OCI-LY1 (cell line): ENCODE data around the gene CDHR3.

Source experiments
- H2AFZ ChIP-seq: fragments of 200-600 bp; sonication (generic), shearing (Covaris generic); 2 replicates; pipeline ENCODE4 v1.6.0; 2014; ENCODE audit warnings: antibody characterized with exemption, mild to moderate bottlenecking, low read length
- H3F3A ChIP-seq: fragments of 200-600 bp; sonication (generic), shearing (Covaris generic); 2 replicates; pipeline ENCODE4 v1.6.0; 2014; ENCODE audit warnings: mild to moderate bottlenecking, antibody characterized with exemption, low read length, moderate library complexity; ENCODE audit not compliant: insufficient read depth
- H3K27ac ChIP-seq: fragments of 200-600 bp; sonication (generic); 2 replicates; pipeline ENCODE4 v1.5.1; 2014; ENCODE audit warnings: low read length, mixed run types, mild to moderate bottlenecking, low read depth; ENCODE audit not compliant: poor library complexity, severe bottlenecking
- H3K27me3 ChIP-seq: fragments of 200-600 bp; sonication (generic); 2 replicates; pipeline ENCODE4 v1.6.0; 2014; ENCODE audit warnings: antibody characterized with exemption, mild to moderate bottlenecking, low read length, moderate library complexity; ENCODE audit not compliant: insufficient read depth
- H3K36me3 ChIP-seq: fragments of 200-600 bp; sonication (generic); 2 replicates; pipeline ENCODE4 v1.6.1; 2014; ENCODE audit warnings: mild to moderate bottlenecking, antibody characterized with exemption, low read length, moderate library complexity, mixed read lengths; ENCODE audit not compliant: insufficient read depth
- H3K4me1 ChIP-seq: fragments of 200-600 bp; sonication (generic); 2 replicates; pipeline ENCODE4 v1.5.1; 2014; ENCODE audit warnings: mild to moderate bottlenecking, low read length, moderate library complexity; ENCODE audit not compliant: insufficient read depth, severe bottlenecking
- H3K4me2 ChIP-seq: fragments of 200-600 bp; sonication (generic), shearing (Covaris generic); 2 replicates; pipeline ENCODE4 v1.6.1; 2014; ENCODE audit warnings: low read length
- H3K4me3 ChIP-seq: fragments of 200-600 bp; sonication (generic); 2 replicates; pipeline ENCODE4 v1.5.1; 2014; ENCODE audit warnings: low read length, low read depth, mild to moderate bottlenecking, mixed read lengths; ENCODE audit not compliant: poor library complexity, severe bottlenecking
- H3K79me2 ChIP-seq: fragments of 200-600 bp; shearing (Covaris generic); 2 replicates; pipeline ENCODE4 v1.6.1; 2016; ENCODE audit warnings: mixed run types, low read length, mixed read lengths; ENCODE audit not compliant: insufficient read depth
- H3K9ac ChIP-seq: fragments of 200-600 bp; sonication (generic), shearing (Covaris generic); 2 replicates; pipeline ENCODE4 v1.6.1; 2014; ENCODE audit warnings: mild to moderate bottlenecking, low read length, mixed read lengths
- H3K9me2 ChIP-seq: fragments of 200-600 bp; sonication (generic), shearing (Covaris generic); 2 replicates; pipeline ENCODE4 v1.6.1; 2014; ENCODE audit warnings: low read depth, mild to moderate bottlenecking, low read length, mixed read lengths
- H3K9me3 ChIP-seq: fragments of 200-600 bp; shearing (Covaris generic); 2 replicates; pipeline ENCODE4 v1.6.1; 2014; ENCODE audit warnings: low read length, mixed read lengths
- H4K20me1 ChIP-seq: fragments of 200-600 bp; sonication (generic), shearing (Covaris generic); 2 replicates; pipeline ENCODE4 v1.6.0; 2016; ENCODE audit warnings: mild to moderate bottlenecking, low read length; ENCODE audit not compliant: insufficient read depth
- CTCF ChIP-seq: fragments of 200-600 bp; sonication (generic), shearing (Covaris generic); IDR thresholded peaks from 2 replicates; pipeline ENCODE4 v1.5.1; 2017; ENCODE audit warnings: mild to moderate bottlenecking, antibody characterized with exemption, low read length, moderate library complexity, mixed read lengths
- EZH2 ChIP-seq: fragments of 200-600 bp; sonication (generic), shearing (Covaris generic); IDR thresholded peaks from 2 replicates; pipeline ENCODE4 v1.8.0; 2017; ENCODE audit warnings: borderline replicate concordance, mixed run types, mild to moderate bottlenecking, antibody characterized with exemption, low read length, moderate library complexity, mixed read lengths

Gene CDHR3

GRCh38 chr7:106054156-106054910, 91.3 kb downstream of the CDHR3 start:
- Histone ChIP-seq H3K4me3 (no peak overlapping the region), H4K20me1 (no peaks in the 10 kb centered on the region), H3K4me1 (peaks cover 54% of the 10 kb centered on the region), H3F3A (peaks cover 21% of the 10 kb centered on the region), H3K27me3 (no peaks in the 10 kb centered on the region; the same call in 1 of the 2 replicates), H2AFZ (no peak overlapping the region), H3K9me2 (no peaks in the 10 kb centered on the region), H3K9ac (no peak overlapping the region), H3K36me3 (peaks cover 14% of the 10 kb centered on the region; the same call in 1 of the 2 replicates), H3K79me2 (no peaks in the 10 kb centered on the region), H3K27ac (peak overlapping the region; percentile 4), H3K4me2 (no peak overlapping the region), H3K9me3 (peaks cover 4% of the 10 kb centered on the region)
- TF ChIP-seq EZH2 (no peak), CTCF (no peak)

GRCh38 chr7:106054971-106055532, 92.0 kb downstream of the CDHR3 start:
- Histone ChIP-seq H3K4me2 (no peak overlapping the region), H3K9me3 (peaks cover 4% of the 10 kb centered on the region), H3F3A (peaks cover 22% of the 10 kb centered on the region)

GRCh38 chr7:106056513-106057203, 93.6 kb downstream of the CDHR3 start:
- Histone ChIP-seq H3F3A (peaks cover 25% of the 10 kb centered on the region), H3K79me2 (no peaks in the 10 kb centered on the region), H3K9me3 (no peaks in the 10 kb centered on the region), H4K20me1 (no peaks in the 10 kb centered on the region), H3K4me1 (peaks cover 68% of the 10 kb centered on the region), H2AFZ (no peak overlapping the region), H3K9ac (peak overlapping the region; percentile 84), H3K27me3 (no peaks in the 10 kb centered on the region; the same call in 1 of the 2 replicates), H3K4me2 (peak overlapping the region; percentile 62), H3K9me2 (no peaks in the 10 kb centered on the region), H3K4me3 (peak overlapping the region; percentile 37), H3K27ac (peak overlapping the region; percentile 99), H3K36me3 (peaks cover 5% of the 10 kb centered on the region; the same call in 1 of the 2 replicates)
- TF ChIP-seq EZH2 (no peak), CTCF (peak; percentile 99)

More at GRCh38 chr7:106054971-106055532, 92.0 kb downstream of the CDHR3 start:
- peaks cover 14% of the 10 kb centered on the region; the same call in 1 of the 2 replicates for H3K36me3 ChIP-seq
- no peaks in the 10 kb centered on the region for H3K79me2 ChIP-seq
- no peak overlapping the region for H2AFZ ChIP-seq
- TF ChIP-seq EZH2 (no peak), CTCF (no peak)
- no peak overlapping the region for H3K9ac ChIP-seq
- H3K4me3 ChIP-seq: no peak overlapping the region
- H4K20me1 ChIP-seq: no peaks in the 10 kb centered on the region
- H3K9me2 ChIP-seq: no peaks in the 10 kb centered on the region
- H3K27me3 ChIP-seq: no peaks in the 10 kb centered on the region; the same call in 1 of the 2 replicates
- peaks cover 54% of the 10 kb centered on the region for H3K4me1 ChIP-seq
- peak overlapping the region; percentile 9 for H3K27ac ChIP-seq
